HG03045 (cell line): ENCODE results near the gene SCMH1.
"Not testable (repeated sequence)": the region's sequence is repeated elsewhere in the genome, so short reads cannot be mapped to it uniquely, and the experiment has no call there.

Experiments used
- ATAC-seq: cut with Tn5 transposase; IDR thresholded peaks from one replicate; pipeline ENCODE4 v1.9.1; 2021; ENCODE audit warnings: mild to moderate bottlenecking, moderate library complexity; ENCODE audit not compliant: unreplicated experiment

The SCMH1 gene

GRCh38 chr1:41251120-41251519 is 9.0 kb upstream of the SCMH1 start:
- not testable (repeated sequence) for ATAC-seq

GRCh38 chr1:41249319-41249718 is 7.2 kb upstream of the SCMH1 start:
- ATAC-seq: no peak

GRCh38 chr1:41246568-41246967 is 4.5 kb upstream of the SCMH1 start:
- ATAC-seq: no peak

- no peak for ATAC-seq
Measured at GRCh38 chr1:41245659-41246058, 3.6 kb upstream of the SCMH1 start.

- no peak for ATAC-seq
Measured at GRCh38 chr1:41243079-41243385, 926 bp upstream of the SCMH1 start.

GRCh38 chr1:41242342-41243078 is 404 bp upstream of the SCMH1 start:
- ATAC-seq: peak; percentile 11

- peak; percentile 55 for ATAC-seq
Measured at GRCh38 chr1:41241354-41241748, 755 bp downstream of the SCMH1 start.

GRCh38 chr1:41240781-41241353 is 1.2 kb downstream of the SCMH1 start:
- no peak for ATAC-seq

- ATAC-seq: no peak
Measured at GRCh38 chr1:41239988-41240610, 2.0 kb downstream of the SCMH1 start.

- ATAC-seq: no peak
Measured at GRCh38 chr1:41238311-41238988, 3.7 kb downstream of the SCMH1 start.

GRCh38 chr1:41236781-41237180 is 5.3 kb downstream of the SCMH1 start:
- no peak for ATAC-seq

- ATAC-seq: no peak
Measured at GRCh38 chr1:41235893-41236292, 6.2 kb downstream of the SCMH1 start.

- no peak for ATAC-seq
Measured at GRCh38 chr1:41233708-41234107, 8.4 kb downstream of the SCMH1 start.

GRCh38 chr1:41232305-41232704 is 9.8 kb downstream of the SCMH1 start:
- no peak for ATAC-seq

GRCh38 chr1:41230656-41231055 is 11.4 kb downstream of the SCMH1 start:
- no peak for ATAC-seq

GRCh38 chr1:41229219-41229618 is 12.9 kb downstream of the SCMH1 start:
- ATAC-seq: not testable (repeated sequence)

- no peak for ATAC-seq
Measured at GRCh38 chr1:41226815-41227434, 15.2 kb downstream of the SCMH1 start.

- ATAC-seq: no peak
Measured at GRCh38 chr1:41225495-41225894, 16.6 kb downstream of the SCMH1 start.

GRCh38 chr1:41222496-41222895 is 19.6 kb downstream of the SCMH1 start:
- ATAC-seq: no peak

- no peak for ATAC-seq
Measured at GRCh38 chr1:41221995-41222394, 20.1 kb downstream of the SCMH1 start.

GRCh38 chr1:41218152-41218551 is 24.0 kb downstream of the SCMH1 start:
- ATAC-seq: no peak
